Astrocyte of the hippocampus (primary cell): ENCODE measurements around the gene CDHR1.

Source experiments
- DNase-seq: peaks from one replicate; pipeline ENCODE4 v3.0.0; 2011; ENCODE audit warnings: low read depth, low spot score

CDHR1 gene

DNA sequence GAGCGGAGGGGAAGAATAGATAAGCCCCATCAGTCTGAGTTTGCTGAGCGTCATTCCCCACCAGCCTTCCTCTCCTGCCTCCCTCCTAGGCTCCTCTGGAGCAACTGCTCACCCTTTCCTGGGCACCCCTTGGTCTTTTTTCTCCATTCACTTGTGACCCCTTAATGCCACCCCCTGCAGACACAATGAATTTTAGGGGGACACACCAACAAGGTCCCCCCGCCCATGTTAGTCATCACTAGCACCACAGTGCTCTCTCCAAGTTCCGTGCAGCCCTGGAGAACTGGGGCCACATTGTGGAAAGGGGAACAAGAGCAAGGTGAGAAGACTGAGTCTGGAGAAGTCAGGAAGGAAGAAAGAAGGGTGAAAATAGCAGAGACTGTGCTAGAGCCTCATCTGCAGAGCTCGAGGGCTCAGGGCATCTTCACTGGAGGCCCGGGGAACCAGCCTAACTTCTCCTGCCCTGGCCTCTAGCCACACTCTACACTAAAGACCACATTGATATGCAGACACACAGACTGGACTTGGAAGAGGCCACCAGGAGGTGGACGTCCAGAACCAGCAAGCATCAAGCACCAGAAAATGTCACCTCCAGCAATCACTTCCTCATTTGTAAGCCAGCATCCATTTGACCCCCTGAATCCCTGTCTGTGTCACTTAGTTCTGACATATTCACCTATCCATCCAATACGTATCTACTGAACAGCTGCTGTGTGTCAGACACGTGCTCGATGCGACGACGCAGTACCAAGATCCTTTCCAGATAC, 68.0 kb downstream of the CDHR1 start:
- no peak for DNase-seq

DNA sequence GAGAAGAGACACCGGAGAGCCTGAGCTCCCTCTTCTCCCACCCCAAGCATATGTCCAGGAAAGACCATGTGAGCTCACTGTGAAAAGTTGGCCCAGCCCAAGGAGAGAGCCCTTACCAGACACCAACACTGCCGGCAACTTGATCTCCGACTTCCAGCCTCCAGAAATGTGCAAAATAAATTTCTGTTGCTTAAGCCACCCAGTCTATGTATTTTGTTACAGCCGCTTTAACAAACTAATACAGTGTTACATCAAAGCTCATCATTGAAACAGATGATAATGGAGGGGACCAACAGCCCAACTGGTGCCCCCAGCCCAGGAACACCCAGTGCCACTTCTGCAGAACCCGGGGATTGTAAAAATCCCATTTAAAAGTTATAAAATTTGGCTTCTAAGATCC, 69.4 kb downstream of the CDHR1 start:
- no peak for DNase-seq

DNA sequence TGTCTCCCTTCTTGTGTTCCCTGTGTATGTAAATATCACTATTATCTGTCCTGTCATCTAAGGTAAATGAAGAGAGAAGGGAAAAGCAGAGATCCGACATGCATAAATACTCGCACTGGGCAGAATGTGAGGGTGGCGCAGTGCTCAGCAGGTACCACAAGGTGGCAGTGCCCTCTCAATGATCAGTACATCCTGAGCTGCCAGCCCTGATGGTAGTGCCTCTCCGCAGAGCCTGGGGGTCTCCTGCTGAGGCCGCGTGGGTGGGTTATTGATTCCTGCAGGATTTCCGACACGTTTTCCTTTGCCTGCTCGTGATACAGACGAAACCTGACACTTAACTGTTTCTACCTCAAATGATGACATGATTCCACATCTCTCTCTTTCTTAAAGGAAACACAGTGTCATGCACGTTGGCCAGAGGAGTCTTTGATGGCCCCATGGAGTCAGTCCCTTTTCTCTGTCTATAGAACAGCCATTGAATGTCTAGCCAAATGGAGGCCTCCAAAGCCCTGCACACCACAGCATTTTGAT, 70.3 kb downstream of the CDHR1 start:
- peak; percentile 80 for DNase-seq

DNA sequence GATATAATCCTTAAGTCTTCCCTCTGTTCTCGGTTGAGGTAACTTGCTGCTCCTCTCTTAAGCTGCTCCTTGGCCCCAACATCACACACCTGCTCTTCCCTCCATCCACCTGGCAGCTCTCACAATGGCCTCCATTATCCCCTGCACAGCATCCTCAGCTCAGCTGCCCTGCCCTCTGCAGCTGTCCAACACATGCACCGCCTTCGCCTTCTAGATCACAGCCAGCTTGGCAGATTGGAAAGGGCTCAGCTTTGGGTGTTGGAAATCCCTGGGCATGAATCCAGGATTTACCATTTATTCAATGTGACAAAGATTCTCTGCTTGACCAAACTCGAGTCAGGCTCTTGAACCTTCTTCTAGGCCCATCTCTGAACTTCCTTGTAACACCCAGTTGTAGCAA, 71.1 kb downstream of the CDHR1 start:
- no peak for DNase-seq

DNA sequence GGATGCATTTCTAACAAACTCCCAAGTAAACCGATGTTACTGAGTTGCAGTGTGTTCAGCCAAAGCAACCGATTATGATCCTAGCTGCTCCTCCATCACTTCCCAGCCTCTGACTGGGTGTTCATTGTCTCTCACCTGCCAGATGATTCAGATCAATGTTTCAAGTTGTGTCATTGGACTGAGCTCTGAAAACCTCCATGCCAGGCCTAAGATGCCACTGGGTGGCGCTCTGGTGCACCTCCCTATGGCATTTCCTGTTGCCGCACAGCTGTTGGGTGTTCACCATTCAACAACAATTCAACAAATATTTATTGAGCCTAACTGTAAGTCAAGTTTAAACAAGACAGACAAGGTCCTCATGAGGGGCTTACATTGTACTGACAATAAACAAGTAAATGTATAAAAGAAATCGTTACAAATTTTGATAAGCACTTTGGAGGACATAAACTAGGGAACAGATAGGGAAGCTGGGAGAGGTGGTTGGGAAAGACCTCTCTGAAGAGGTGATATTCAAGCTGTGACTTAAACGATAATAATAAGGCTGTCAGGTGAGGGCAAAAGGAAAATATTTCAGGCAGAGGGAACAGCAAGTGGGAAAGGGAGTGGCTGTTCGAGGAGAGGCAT, 73.3 kb downstream of the CDHR1 start:
- peak; percentile 61 for DNase-seq

DNA sequence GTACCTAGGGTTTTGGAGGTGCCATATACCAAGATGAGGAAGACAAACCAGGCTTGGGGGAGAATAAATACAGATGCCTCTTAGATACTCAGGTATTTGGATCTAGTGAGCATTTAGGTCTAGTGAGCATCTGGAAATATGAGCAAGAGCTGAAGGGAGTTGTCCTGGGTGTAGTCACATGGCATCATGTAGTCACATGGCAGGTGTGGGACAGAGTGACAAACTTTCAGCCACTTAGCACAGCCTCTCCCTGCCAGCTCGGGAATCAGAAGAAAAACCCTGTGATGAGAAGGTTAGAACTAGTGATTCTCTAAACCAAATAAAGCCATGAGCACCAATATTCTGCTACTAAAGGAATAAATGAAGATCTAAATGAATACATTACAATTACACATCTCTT, 74.8 kb downstream of the CDHR1 start:
- DNase-seq, result no peak
